Measurements from ENCODE around the gene MYBBP1A. TPM values are rescaled to one million over a fixed set of nuclear protein-coding genes. Genes with fewer than 3 reads are reported as not detected.
"Not testable (repeated sequence)": the region's sequence is repeated elsewhere in the genome, so short reads cannot be mapped to it uniquely, and the experiment has no call there.

MYBBP1A gene
- total RNA-seq = 100 to 1,000 TPM in 1 of 4 donors, 10 to 100 TPM in 3; 73.4 to 127 (median 83.8) TPM

DNA sequence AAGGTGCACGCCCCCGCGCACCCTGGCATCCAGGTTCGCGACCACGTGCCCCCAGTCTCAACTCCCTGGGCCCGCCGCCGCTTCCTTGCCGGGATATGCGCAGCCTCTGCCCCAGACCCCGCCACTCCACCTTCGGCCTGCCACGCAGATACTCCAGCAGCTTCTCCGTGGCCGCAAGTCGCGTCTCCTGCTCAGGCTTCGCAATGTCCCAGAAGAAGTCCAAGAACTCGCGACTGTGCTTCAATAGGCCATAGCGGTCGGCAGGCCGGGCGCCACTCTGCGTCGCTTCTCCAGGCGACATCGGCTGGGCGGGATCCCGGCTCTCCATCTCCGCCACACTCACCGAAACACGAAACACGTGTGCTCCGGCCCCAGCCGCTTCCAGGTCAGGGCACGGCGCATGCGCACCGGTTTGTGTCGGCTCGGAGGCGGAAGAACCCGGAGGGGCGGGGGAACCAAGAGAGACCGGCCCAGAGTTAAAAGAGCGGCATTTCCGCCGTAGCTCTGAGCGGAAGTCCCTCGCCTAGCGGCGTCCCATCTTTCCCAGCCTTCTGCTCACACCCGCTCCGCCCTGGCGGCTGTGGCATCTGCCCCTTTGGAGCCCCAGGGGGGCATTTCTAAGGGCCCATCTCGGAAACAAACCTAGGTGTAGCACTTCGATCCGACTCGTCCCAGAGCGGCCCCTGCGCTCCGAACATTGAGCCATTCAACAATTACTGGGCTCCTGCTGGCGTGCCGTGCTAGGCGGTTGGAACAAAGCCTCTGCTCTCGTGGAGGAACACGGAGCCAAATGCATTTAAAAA is at the start of gene MYBBP1A:
MYBBP1A (minus strand) TSS at position 388 of the 803 bp plus-strand sequence; CDS start at position 328, 60 bp downstream.
- H3K27me3 ChIP-seq = no peaks in the 10 kb centered on the region
- 1% methylated on average over 24 of the region's 69 CpGs for WGBS
- H3K9me3 ChIP-seq = no peaks in the 10 kb centered on the region
- DNase-seq (ENCODE audit: low spot score in 2 of 2) = peak; percentile 97 to 98
- peaks cover 38% of the 10 kb centered on the region for H3K36me3 ChIP-seq
- H3K27ac ChIP-seq = peak within 1 kb of the TSS; percentile 65
- H3K4me1 ChIP-seq = peaks cover 47% of the 10 kb centered on the region
- peak within 1 kb of the TSS; percentile 90 for H3K4me3 ChIP-seq
- TF ChIP-seq EP300 (IDR thresholded peaks at IDR 0.05) = no peak
- TF ChIP-seq POLR2AphosphoS5 (IDR thresholded peaks at IDR 0.05) = peak in 1 of 3 donors; percentile 23
- TF ChIP-seq CTCF (IDR thresholded peaks at IDR 0.05) = no peak
- TF ChIP-seq POLR2A (IDR thresholded peaks at IDR 0.05) = peak in 1 of 2 donors; percentile 57

- WGBS = 72% methylated on average over 10 of the region's 11 CpGs
- H3K4me3 ChIP-seq; H3K36me3 ChIP-seq; DNase-seq (ENCODE audit: low spot score in 2 of 2); H3K9me3 ChIP-seq; H3K27ac ChIP-seq; H3K27me3 ChIP-seq: not testable (repeated sequence)
- peaks cover 14% of the 10 kb centered on the region for H3K4me1 ChIP-seq
Measured at GRCh38 chr17:4604736-4605135, 49.6 kb upstream of the MYBBP1A start.

GRCh38 chr17:4604111-4604644 is 49.0 kb upstream of the MYBBP1A start:
- WGBS = 47% methylated on average over 16 of the region's 18 CpGs
- H3K36me3 ChIP-seq = no peaks in the 10 kb centered on the region
- peak in 1 of 2 donors; percentile 62 for DNase-seq (ENCODE audit: low spot score in 2 of 2)
- peaks cover 19% of the 10 kb centered on the region for H3K4me1 ChIP-seq
- H3K9me3 ChIP-seq = no peaks in the 10 kb centered on the region
- peaks cover 4% of the 10 kb centered on the region for H3K27me3 ChIP-seq
- TF ChIP-seq POLR2AphosphoS5 (IDR thresholded peaks at IDR 0.05) = no peak
- no peak for TF ChIP-seq POLR2A (IDR thresholded peaks at IDR 0.05)
- no peak for TF ChIP-seq EP300 (IDR thresholded peaks at IDR 0.05)
- no peak for TF ChIP-seq CTCF (IDR thresholded peaks at IDR 0.05)
- H3K4me3 ChIP-seq = no peak overlapping the region
- H3K27ac ChIP-seq = no peak overlapping the region

- 77% methylated on average over 5 of the region's 5 CpGs for WGBS
- no peak overlapping the region for H3K4me3 ChIP-seq
- DNase-seq (ENCODE audit: low spot score in 2 of 2) = no peak
- no peaks in the 10 kb centered on the region for H3K36me3 ChIP-seq
- no peak overlapping the region for H3K27ac ChIP-seq
- no peaks in the 10 kb centered on the region for H3K9me3 ChIP-seq
- peaks cover 6% of the 10 kb centered on the region for H3K27me3 ChIP-seq
- H3K4me1 ChIP-seq = peaks cover 21% of the 10 kb centered on the region
- no peak for TF ChIP-seq POLR2A (IDR thresholded peaks at IDR 0.05)
- no peak for TF ChIP-seq CTCF (IDR thresholded peaks at IDR 0.05)
- no peak for TF ChIP-seq POLR2AphosphoS5 (IDR thresholded peaks at IDR 0.05)
- no peak for TF ChIP-seq EP300 (IDR thresholded peaks at IDR 0.05)
Measured at GRCh38 chr17:4602041-4602440, 46.9 kb upstream of the MYBBP1A start.

DNA sequence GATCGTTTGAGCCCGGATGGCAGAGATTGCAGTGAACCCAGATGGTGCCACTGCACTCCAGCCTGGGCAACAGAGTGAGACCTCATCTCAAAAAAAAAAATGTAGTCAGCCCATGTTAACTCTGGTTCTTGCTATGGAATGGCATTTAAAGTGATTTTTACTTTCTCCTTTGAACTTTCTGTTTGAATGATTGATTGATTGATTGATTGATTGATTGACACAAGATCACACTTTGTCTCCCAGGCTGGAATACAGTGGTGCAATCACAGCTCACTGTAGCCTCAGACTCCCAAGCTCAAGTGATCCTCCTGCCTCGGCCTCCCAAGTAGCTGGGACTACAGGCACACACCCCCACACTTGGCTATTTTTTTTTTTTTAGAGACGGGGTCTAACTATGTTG is 46.1 kb upstream of the MYBBP1A start:
- Histone ChIP-seq H3K27me3 (peaks cover 6% of the 10 kb centered on the region), H3K4me1 (peaks cover 21% of the 10 kb centered on the region), H3K4me3 (no peak overlapping the region), H3K9me3 (no peaks in the 10 kb centered on the region), H3K27ac (no peak overlapping the region), H3K36me3 (no peaks in the 10 kb centered on the region)
- DNase-seq (ENCODE audit: low spot score in 2 of 2) = no peak
- 93% methylated on average over 4 of the region's 4 CpGs for WGBS
- TF ChIP-seq EP300 (IDR thresholded peaks at IDR 0.05) (no peak), POLR2AphosphoS5 (IDR thresholded peaks at IDR 0.05) (no peak), CTCF (IDR thresholded peaks at IDR 0.05) (no peak), POLR2A (IDR thresholded peaks at IDR 0.05) (no peak)
